HepG2 (cell line): ENCODE results near the gene NEK9. TPM values are rescaled to one million over a fixed set of nuclear protein-coding genes. Genes with fewer than 3 reads are reported as not detected.

Source experiments
- ARID4A ChIP-seq: sonication (generic); formaldehyde crosslinking; IDR thresholded peaks from 2 replicates; pipeline ENCODE4 v1.5.0; 2020; ENCODE audit warnings: mild to moderate bottlenecking, missing genetic modification reagents, borderline replicate concordance
- ESRRA ChIP-seq: sonication (generic); formaldehyde crosslinking; IDR thresholded peaks from 2 replicates; pipeline ENCODE4 v1.5.1; 2020; ENCODE audit warnings: mild to moderate bottlenecking, low read depth, missing genetic modification reagents
- IKZF1 ChIP-seq: fragments of 450-650 bp; IDR thresholded peaks from 2 replicates; pipeline ENCODE4 v1.7.1; 2016
- IRF2 ChIP-seq: IDR thresholded peaks from 2 replicates; pipeline ENCODE4 v1.6.1; 2018; ENCODE audit warnings: missing genetic modification reagents, missing compliant biosample characterization
- MXI1 ChIP-seq: IDR thresholded peaks from 3 replicates; pipeline ENCODE4 v1.6.1; 2012; ENCODE audit warnings: low read depth, low read length, inconsistent platforms, borderline replicate concordance
- PAXIP1 ChIP-seq: sonication (generic); formaldehyde crosslinking; conservative IDR thresholded peaks from 2 replicates; pipeline ENCODE4 v1.4.0; 2020; ENCODE audit warnings: mild to moderate bottlenecking, missing genetic modification reagents, moderate library complexity
- PLSCR1 ChIP-seq: sonication (generic); formaldehyde crosslinking; IDR thresholded peaks from 2 replicates; pipeline ENCODE4 v1.5.0; 2020; ENCODE audit warnings: missing genetic modification reagents, mild to moderate bottlenecking, borderline replicate concordance
- RARG ChIP-seq: sonication (generic); formaldehyde crosslinking; IDR thresholded peaks from 2 replicates; pipeline ENCODE4 v1.4.0; 2020; ENCODE audit warnings: low read depth, mild to moderate bottlenecking, missing genetic modification reagents
- SYNCRIP ChIP-seq: fragments of 200-400 bp; formaldehyde crosslinking; IDR thresholded peaks from 2 replicates; pipeline ENCODE4 v1.6.1; 2018; ENCODE audit warnings: mild to moderate bottlenecking, low read depth, low read length; ENCODE audit not compliant: insufficient read depth
- TRAFD1 ChIP-seq: sonication (generic); formaldehyde crosslinking; IDR thresholded peaks from 2 replicates; pipeline ENCODE4 v1.5.1; 2020; ENCODE audit warnings: missing genetic modification reagents, mild to moderate bottlenecking, borderline replicate concordance
- ZNF207 ChIP-seq: fragments of 450-650 bp; IDR thresholded peaks from 2 replicates; pipeline ENCODE4 v1.6.1; 2016; ENCODE audit warnings: antibody characterized with exemption, borderline replicate concordance
- ZNF574 ChIP-seq: sonication (generic); formaldehyde crosslinking; IDR thresholded peaks from 2 replicates; pipeline ENCODE4 v1.4.0; 2020; ENCODE audit warnings: missing genetic modification reagents
- polyA plus RNA-seq, 8 experiments: library from polyadenylated mRNA; depleted of rRNA in 3 of 8; stranded (reverse) in 7 of 8; unstranded in 1 of 8; fragments of >200 nt; fragmentation: Illumina TruSeq in 4 of 8; extraction: Trizol in 4 of 8; gene quantifications; 2 replicates each; pipeline versions ENCODE4 v1.2.1 to v1.2.3, GENCODE V29; 2011 to 2016; ENCODE audit warnings: low read depth in 4 of 8, missing spikeins in 1 of 8, mixed read lengths in 1 of 8; ENCODE audit not compliant: insufficient read depth in 1 of 8
- total RNA-seq, 5 experiments: library from RNA; depleted of rRNA; stranded (reverse); fragments of >200 nt; fragmentation: Illumina TruSeq; extraction: Trizol; gene quantifications; 2 replicates each; pipeline ENCODE4 v1.2.3, GENCODE V29; 2016; ENCODE audit warnings: low read depth in 1 of 5

Gene NEK9
- total and polyA plus RNA-seq, 2 of the 13 experiments (the other 11 are each of a cell fraction or from before 2014, with no cell fraction given) = 16.5 to 27.3 TPM

GRCh38 chr14:75126679-75127473 lies at the start of gene NEK9 (continued):
- TF ChIP-seq PAXIP1 (CRISPR knock-in tag) (peak; percentile 37; the same call in 1 of the 2 replicates), RARG (CRISPR knock-in tag) (0 out of 2 replicates have a peak, but pooled peaks have one; percentile 41), SYNCRIP (no peak), TRAFD1 (peak; percentile 41; the same call in 1 of the 2 replicates), MXI1 (peak; percentile 68; the same call in 1 of the 3 replicates), IKZF1 (no peak), PLSCR1 (CRISPR knock-in tag) (no peak), ZNF207 (no peak), IRF2 (CRISPR knock-in tag) (peak; percentile 35; the same call in 1 of the 2 replicates), ESRRA (peak; percentile 70), ARID4A (CRISPR knock-in tag) (peak; percentile 98), ZNF574 (peak; percentile 97)
